K562 (cell line): ENCODE data around the gene SCARF2. TPM values are rescaled to one million over a fixed set of nuclear protein-coding genes. Genes with fewer than 3 reads are reported as not detected.

Experiments
- CBFB ChIP-seq: sonication (generic); formaldehyde crosslinking; IDR thresholded peaks from 2 replicates; pipeline ENCODE4 v1.4.0; 2020; ENCODE audit warnings: mild to moderate bottlenecking, missing genetic modification reagents
- EGR1 ChIP-seq: fragments of 450-650 bp; conservative IDR thresholded peaks from 2 replicates; pipeline ENCODE4 v1.6.1; 2017; ENCODE audit warnings: mild to moderate bottlenecking
- ELK1 ChIP-seq: sonication (generic); formaldehyde crosslinking; IDR thresholded peaks from 2 replicates; pipeline ENCODE4 v1.8.1; 2022; ENCODE audit warnings: missing genetic modification reagents
- ETV5 ChIP-seq: sonication (generic); formaldehyde crosslinking; IDR thresholded peaks from 2 replicates; pipeline ENCODE4 v1.4.0; 2020; ENCODE audit warnings: low read depth, mild to moderate bottlenecking, missing genetic modification reagents
- FOXA3 ChIP-seq, 2 experiments: fragments of 450-650 bp in 1 of 2; sonication (generic) in 1 of 2; formaldehyde crosslinking; IDR thresholded peaks in 1 of 2; conservative IDR thresholded peaks in 1 of 2; 2 replicates each; pipeline versions ENCODE4 v1.4.0 to v1.8.0; 2020 to 2022; ENCODE audit warnings: mild to moderate bottlenecking in 2 of 2, missing genetic modification reagents in 1 of 2
- FOXP4 ChIP-seq: sonication (generic); formaldehyde crosslinking; IDR thresholded peaks from 2 replicates; pipeline ENCODE4 v1.8.0; 2022; ENCODE audit warnings: mild to moderate bottlenecking, missing genetic modification reagents, borderline replicate concordance
- KDM4B ChIP-seq, 2 experiments: fragments of 450-650 bp in 1 of 2; sonication (generic) in 1 of 2; IDR thresholded peaks; 2 replicates each; pipeline ENCODE4 v1.6.1; 2016 to 2017; ENCODE audit warnings: borderline replicate concordance in 2 of 2, antibody characterized with exemption in 1 of 2, low read depth in 1 of 2, mild to moderate bottlenecking in 1 of 2
- PURB ChIP-seq: sonication (generic); formaldehyde crosslinking; IDR thresholded peaks from 2 replicates; pipeline ENCODE4 v1.9.0; 2021; ENCODE audit warnings: low read depth, mild to moderate bottlenecking, missing genetic modification reagents
- SMARCB1 ChIP-seq: IDR thresholded peaks from 2 replicates; pipeline ENCODE4 v1.6.1; 2011; ENCODE audit warnings: improper control_type of control experiment, low read depth; ENCODE audit not compliant: insufficient read length
- SP1 ChIP-seq: sonication (generic); formaldehyde crosslinking; IDR thresholded peaks from 2 replicates; pipeline ENCODE4 v1.8.1; 2022; ENCODE audit warnings: mild to moderate bottlenecking, missing genetic modification reagents
- SRF ChIP-seq, 2 experiments: fragments of 250-450, 450-650 bp in 1 of 2; sonication (Bioruptor Pico) in 1 of 2; sonication (generic) in 1 of 2; formaldehyde crosslinking; IDR thresholded peaks; 2 replicates each; pipeline versions ENCODE4 v1.5.0 to v1.5.1; 2020 to 2022; ENCODE audit warnings: mild to moderate bottlenecking in 1 of 2, missing genetic modification reagents in 1 of 2
- THRAP3 ChIP-seq: fragments of 450-650 bp; IDR thresholded peaks from 2 replicates; pipeline ENCODE4 v1.6.1; 2016; ENCODE audit warnings: mild to moderate bottlenecking, inconsistent platforms, borderline replicate concordance
- TRIM28 ChIP-seq: fragments of 450-650 bp; IDR thresholded peaks from 2 replicates; pipeline ENCODE4 v1.6.1; 2017
- ZFP30 ChIP-seq: fragments of 250-450 bp; sonication (Bioruptor Pico); IDR thresholded peaks from 2 replicates; pipeline ENCODE4 v1.8.0; 2022; ENCODE audit warnings: moderate library complexity, mild to moderate bottlenecking, inconsistent platforms, borderline replicate concordance
- ZKSCAN1 ChIP-seq: fragments of 150-350 bp; IDR thresholded peaks from 2 replicates; pipeline ENCODE4 v1.6.1; 2016; ENCODE audit warnings: low read depth, low read length
- ZNF143 ChIP-seq: sonication (generic); formaldehyde crosslinking; IDR thresholded peaks from 2 replicates; pipeline ENCODE4 v1.9.0; 2022; ENCODE audit warnings: mild to moderate bottlenecking, missing genetic modification reagents
- ZNF263 ChIP-seq: sonication (generic); formaldehyde crosslinking; IDR thresholded peaks from 2 replicates; pipeline ENCODE4 v1.8.0; 2022; ENCODE audit warnings: mild to moderate bottlenecking, missing genetic modification reagents, borderline replicate concordance
- polyA plus RNA-seq, 8 experiments: library from polyadenylated mRNA; depleted of rRNA in 4 of 8; stranded (reverse) in 5 of 8; unstranded in 3 of 8; fragments of >200 nt; fragmentation: Nextera tagmentation in 2 of 8; fragmentation: Illumina TruSeq in 1 of 8; extraction: Ambion mirVana in 2 of 8; extraction: Trizol in 1 of 8; gene quantifications; 2 replicates each; pipeline versions ENCODE4 v1.2.1 to v1.2.3, GENCODE V29; 2011 to 2014; ENCODE audit warnings: inconsistent platforms in 1 of 8, missing spikeins in 1 of 8
- total RNA-seq, 7 experiments: library from RNA; depleted of rRNA in 6 of 7; stranded (reverse); fragments of >200 nt in 6 of 7; fragmentation: Illumina TruSeq in 2 of 7; extraction: Trizol in 2 of 7; gene quantifications; 2 replicates each; pipeline versions ENCODE4 v1.2.1 to v1.2.3, GENCODE V29; 2011 to 2021; ENCODE audit warnings: low replicate concordance in 1 of 7
- TF ChIP-seq, protein P1 (sequence below): fragments of 450-650 bp; IDR thresholded peaks from 2 replicates; pipeline ENCODE4 v1.6.1; 2016; ENCODE audit warnings: borderline replicate concordance
- TF ChIP-seq, protein P2 (sequence below): sonication (generic); formaldehyde crosslinking; IDR thresholded peaks from 2 replicates; pipeline ENCODE4 v1.8.0; 2022; ENCODE audit warnings: missing genetic modification reagents, mild to moderate bottlenecking, borderline replicate concordance

SCARF2 gene
- total and polyA plus RNA-seq, 9 of the 15 experiments (the other 6 are each of a cell fraction or from before 2014, with no cell fraction given): 0.06 to 0.32 (median 0.21) TPM; not detected in 5

- TF ChIP-seq, protein P1, sequence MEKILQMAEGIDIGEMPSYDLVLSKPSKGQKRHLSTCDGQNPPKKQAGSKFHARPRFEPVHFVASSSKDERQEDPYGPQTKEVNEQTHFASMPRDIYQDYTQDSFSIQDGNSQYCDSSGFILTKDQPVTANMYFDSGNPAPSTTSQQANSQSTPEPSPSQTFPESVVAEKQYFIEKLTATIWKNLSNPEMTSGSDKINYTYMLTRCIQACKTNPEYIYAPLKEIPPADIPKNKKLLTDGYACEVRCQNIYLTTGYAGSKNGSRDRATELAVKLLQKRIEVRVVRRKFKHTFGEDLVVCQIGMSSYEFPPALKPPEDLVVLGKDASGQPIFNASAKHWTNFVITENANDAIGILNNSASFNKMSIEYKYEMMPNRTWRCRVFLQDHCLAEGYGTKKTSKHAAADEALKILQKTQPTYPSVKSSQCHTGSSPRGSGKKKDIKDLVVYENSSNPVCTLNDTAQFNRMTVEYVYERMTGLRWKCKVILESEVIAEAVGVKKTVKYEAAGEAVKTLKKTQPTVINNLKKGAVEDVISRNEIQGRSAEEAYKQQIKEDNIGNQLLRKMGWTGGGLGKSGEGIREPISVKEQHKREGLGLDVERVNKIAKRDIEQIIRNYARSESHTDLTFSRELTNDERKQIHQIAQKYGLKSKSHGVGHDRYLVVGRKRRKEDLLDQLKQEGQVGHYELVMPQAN: no peak
- TF ChIP-seq SP1 (peak; percentile 52; the same call in 1 of the 2 replicates), ZKSCAN1 (0 out of 2 replicates have a peak, but pooled peaks have one; percentile 8), ELK1 (peak; percentile 30), CBFB (CRISPR knock-in tag) (peak; percentile 91), EGR1 (no peak), SRF (CRISPR knock-in tag; IDR thresholded peaks at IDR 0.05) (peak in 1 of 2 experiments; percentile 31; a peak in 1 of 4 replicates), FOXP4 (CRISPR knock-in tag) (0 out of 2 replicates have a peak, but pooled peaks have one; percentile 41), SMARCB1 (no peak), PURB (CRISPR knock-in tag) (0 out of 2 replicates have a peak, but pooled peaks have one; percentile 24), FOXA3 (CRISPR knock-in tag; conservative IDR thresholded peaks at IDR 0.05 in 1 of 2, IDR thresholded peaks at IDR 0.05 in 1 of 2) (0 out of 4 replicates have a peak, but pooled peaks of 1 of the 2 experiments have one; percentile 2), ZNF263 (CRISPR knock-in tag) (peak; percentile 70), KDM4B (IDR thresholded peaks at IDR 0.05; ENCODE audit: borderline replicate concordance in 2 of 2, low read depth in 1 of 2) (no peak; a peak in 1 of 4 replicates), ZNF143 (CRISPR knock-in tag) (peak; percentile 34; the same call in 1 of the 2 replicates), THRAP3 (no peak), ZFP30 (CRISPR knock-in tag) (no peak), ETV5 (CRISPR knock-in tag) (peak; percentile 56), TRIM28 (no peak)
- TF ChIP-seq, protein P2, sequence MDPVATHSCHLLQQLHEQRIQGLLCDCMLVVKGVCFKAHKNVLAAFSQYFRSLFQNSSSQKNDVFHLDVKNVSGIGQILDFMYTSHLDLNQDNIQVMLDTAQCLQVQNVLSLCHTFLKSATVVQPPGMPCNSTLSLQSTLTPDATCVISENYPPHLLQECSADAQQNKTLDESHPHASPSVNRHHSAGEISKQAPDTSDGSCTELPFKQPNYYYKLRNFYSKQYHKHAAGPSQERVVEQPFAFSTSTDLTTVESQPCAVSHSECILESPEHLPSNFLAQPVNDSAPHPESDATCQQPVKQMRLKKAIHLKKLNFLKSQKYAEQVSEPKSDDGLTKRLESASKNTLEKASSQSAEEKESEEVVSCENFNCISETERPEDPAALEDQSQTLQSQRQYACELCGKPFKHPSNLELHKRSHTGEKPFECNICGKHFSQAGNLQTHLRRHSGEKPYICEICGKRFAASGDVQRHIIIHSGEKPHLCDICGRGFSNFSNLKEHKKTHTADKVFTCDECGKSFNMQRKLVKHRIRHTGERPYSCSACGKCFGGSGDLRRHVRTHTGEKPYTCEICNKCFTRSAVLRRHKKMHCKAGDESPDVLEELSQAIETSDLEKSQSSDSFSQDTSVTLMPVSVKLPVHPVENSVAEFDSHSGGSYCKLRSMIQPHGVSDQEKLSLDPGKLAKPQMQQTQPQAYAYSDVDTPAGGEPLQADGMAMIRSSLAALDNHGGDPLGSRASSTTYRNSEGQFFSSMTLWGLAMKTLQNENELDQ: no peak
Observed at GRCh38 chr22:20464912-20465758, 27.5 kb upstream of the SCARF2 start (continued).
